OCI-LY7 (cell line): ENCODE measurements around the gene ANKRD27. TPM values are rescaled to one million over a fixed set of nuclear protein-coding genes. Genes with fewer than 3 reads are reported as not detected.

Experiments
- BruUV-seq: library from RNA; stranded (reverse); fragments of 400-500 nt; replicated peaks from 2 replicates; lab custom pipeline; 2021; lab: Mats Ljungman, UMichigan
- CTCF ChIA-PET: fragments of 300-600 bp; sonication (Branson Sonifier 250); formaldehyde crosslinking; loops from one replicate; lab custom pipeline; 2022; ENCODE audit warnings: antibody characterized with exemption; ENCODE audit not compliant: unreplicated experiment; lab: Charles Lee
- POLR2A ChIA-PET: fragments of 300-600 bp; sonication (Branson Sonifier 250); formaldehyde crosslinking; loops from one replicate; lab custom pipeline; 2022; ENCODE audit warnings: antibody characterized with exemption; lab: Charles Lee
- DNase-seq: peaks from one replicate; pipeline ENCODE4 v3.0.0-alpha.2; 2015; ENCODE audit warnings: low spot score
- H2AFZ ChIP-seq: fragments of 200-600 bp; sonication (generic), shearing (Covaris generic); 2 replicates; pipeline ENCODE4 v1.6.1; 2014; ENCODE audit warnings: mild to moderate bottlenecking, antibody characterized with exemption, low read length, moderate library complexity
- H3K27ac ChIP-seq: fragments of 200-600 bp; sonication (generic); 2 replicates; pipeline ENCODE4 v1.5.1; 2014; ENCODE audit warnings: mixed run types, low read depth, mild to moderate bottlenecking, moderate library complexity, low read length, inconsistent platforms; ENCODE audit not compliant: poor library complexity, severe bottlenecking
- H3K36me3 ChIP-seq: fragments of 200-600 bp; sonication (generic); 2 replicates; pipeline ENCODE4 v1.6.1; 2014; ENCODE audit warnings: mild to moderate bottlenecking, antibody characterized with exemption, low read length, moderate library complexity, mixed read lengths; ENCODE audit not compliant: insufficient read depth
- H3K4me1 ChIP-seq: fragments of 200-600 bp; sonication (generic); 2 replicates; pipeline ENCODE4 v1.5.1; 2014; ENCODE audit warnings: mild to moderate bottlenecking, low read length; ENCODE audit not compliant: insufficient read depth, poor library complexity, severe bottlenecking
- H3K4me2 ChIP-seq: fragments of 200-600 bp; sonication (generic); 2 replicates; pipeline ENCODE4 v1.6.1; 2014; ENCODE audit warnings: mild to moderate bottlenecking, low read length
- H3K4me3 ChIP-seq: fragments of 200-600 bp; sonication (generic); 2 replicates; pipeline ENCODE4 v1.5.1; 2014; ENCODE audit warnings: mild to moderate bottlenecking, low read depth, low read length; ENCODE audit not compliant: poor library complexity, severe bottlenecking
- H3K79me2 ChIP-seq: fragments of 200-600 bp; sonication (generic); 2 replicates; pipeline ENCODE4 v1.6.1; 2016; ENCODE audit warnings: low read depth, mild to moderate bottlenecking, low read length, moderate library complexity, mixed read lengths; ENCODE audit not compliant: insufficient read depth
- H3K9me2 ChIP-seq: fragments of 200-600 bp; sonication (generic); 2 replicates; pipeline ENCODE4 v1.6.1; 2016; ENCODE audit warnings: mild to moderate bottlenecking, low read length, mixed read lengths; ENCODE audit not compliant: insufficient read depth
- H3K9me3 ChIP-seq: fragments of 200-600 bp; sonication (generic); 2 replicates; pipeline ENCODE4 v1.6.1; 2014; ENCODE audit warnings: mild to moderate bottlenecking, mixed run types, low read length, mixed read lengths
- H4K20me1 ChIP-seq: fragments of 200-600 bp; sonication (generic); 2 replicates; pipeline ENCODE4 v1.6.1; 2014; ENCODE audit warnings: mild to moderate bottlenecking, antibody characterized with exemption, low read length, moderate library complexity, mixed read lengths; ENCODE audit not compliant: insufficient read depth
- CTCF ChIP-seq: fragments of 200-600 bp; sonication (generic); conservative IDR thresholded peaks from 2 replicates; pipeline ENCODE4 v1.5.1; 2014; ENCODE audit warnings: mild to moderate bottlenecking, antibody characterized with exemption, low read length, moderate library complexity, mixed read lengths
- EZH2phosphoT487 ChIP-seq: fragments of 200-600 bp; sonication (generic); IDR thresholded peaks from 2 replicates; pipeline ENCODE4 v1.6.1; 2018; ENCODE audit warnings: low read depth, borderline replicate concordance, mild to moderate bottlenecking, mixed run types, antibody characterized with exemption, low read length, moderate library complexity, mixed read lengths
- intact Hi-C: fragments of 100-400 bp; cut with micrococcal nuclease; formaldehyde crosslinking; loops from one replicate; pipeline ENCODE4 v1.10.0; 2022; ENCODE audit not compliant: unreplicated experiment
- total RNA-seq, 2 experiments: library from RNA; depleted of rRNA in 1 of 2; stranded (reverse); fragments of >200 nt in 1 of 2; shearing (Covaris generic) in 1 of 2; gene quantifications; 2 replicates each; pipeline ENCODE4 v1.2.3, GENCODE V29; 2014 to 2022

Gene ANKRD27
- total RNA-seq, 2 experiments from 2014 or later, result 43.0 to 58.5 TPM

DNA sequence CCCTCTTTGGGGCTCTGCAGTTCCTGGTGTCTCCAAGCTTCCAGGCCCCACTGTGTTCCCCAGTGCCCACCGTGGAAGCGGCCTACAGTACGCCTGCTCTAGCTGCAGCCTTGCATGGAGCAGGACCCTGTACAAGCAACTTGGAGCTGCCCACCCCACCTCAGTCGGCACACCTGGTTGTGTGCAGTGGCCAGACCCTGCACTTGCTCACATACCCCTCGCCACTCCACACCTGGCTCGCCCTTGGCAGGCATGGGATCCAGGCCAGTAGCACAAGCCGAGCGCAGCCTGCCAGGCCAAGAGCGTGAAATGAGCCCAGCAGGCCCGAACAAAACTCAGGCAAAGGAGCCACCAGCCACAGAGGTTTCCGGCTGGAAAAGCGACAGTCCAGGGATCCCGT is 36.4 kb downstream of the ANKRD27 start:
- H3K9me3 ChIP-seq, result no peaks in the 10 kb centered on the region
- no TSS peak for BruUV-seq
- H3K4me1 ChIP-seq, result no peaks in the 10 kb centered on the region
- intact Hi-C loops, result no loop called here
- no peaks in the 10 kb centered on the region for H4K20me1 ChIP-seq
- no peaks in the 10 kb centered on the region for H3K79me2 ChIP-seq
- ChIA-PET CTCF (no interaction called here), POLR2A (no interaction called here)
- no peak overlapping the region for H3K27ac ChIP-seq
- peaks cover 73% of the 10 kb centered on the region for H3K36me3 ChIP-seq
- DNase-seq, result no peak
- no peaks in the 10 kb centered on the region for H3K9me2 ChIP-seq
- TF ChIP-seq EZH2phosphoT487 (no peak), CTCF (no peak)
- H2AFZ ChIP-seq, result no peak overlapping the region
- H3K4me2 ChIP-seq, result no peak overlapping the region
- no peak overlapping the region for H3K4me3 ChIP-seq

- intact Hi-C loops, result no loop called here
- no peak for DNase-seq
- no peak overlapping the region for H3K27ac ChIP-seq
Measured at GRCh38 chr19:32637480-32637879, 37.5 kb downstream of the ANKRD27 start.

GRCh38 chr19:32631381-32631780 is 43.6 kb downstream of the ANKRD27 start:
- Histone ChIP-seq H3K36me3 (peaks cover 35% of the 10 kb centered on the region), H4K20me1 (no peaks in the 10 kb centered on the region), H3K27ac (no peak overlapping the region), H3K79me2 (no peaks in the 10 kb centered on the region), H3K4me3 (no peak overlapping the region), H3K4me2 (no peak overlapping the region), H3K9me2 (no peaks in the 10 kb centered on the region), H3K4me1 (no peaks in the 10 kb centered on the region), H2AFZ (no peak overlapping the region), H3K9me3 (no peaks in the 10 kb centered on the region)
- intact Hi-C loops, result no loop called here
- ChIA-PET CTCF (no interaction called here), POLR2A (no interaction called here)
- BruUV-seq, result no TSS peak
- TF ChIP-seq CTCF (no peak), EZH2phosphoT487 (no peak)
- DNase-seq, result no peak

More at GRCh38 chr19:32637480-32637879, 37.5 kb downstream of the ANKRD27 start:
- H4K20me1 ChIP-seq, result no peaks in the 10 kb centered on the region
- H3K9me2 ChIP-seq, result no peaks in the 10 kb centered on the region
- ChIA-PET CTCF (no interaction called here), POLR2A (no interaction called here)
- H3K79me2 ChIP-seq, result no peaks in the 10 kb centered on the region
- no peak overlapping the region for H3K4me3 ChIP-seq
- no peaks in the 10 kb centered on the region for H3K9me3 ChIP-seq
- H3K4me1 ChIP-seq, result no peaks in the 10 kb centered on the region
- H3K4me2 ChIP-seq, result no peak overlapping the region
- TF ChIP-seq CTCF (no peak), EZH2phosphoT487 (no peak)
- BruUV-seq, result no TSS peak
- H2AFZ ChIP-seq, result no peak overlapping the region
- peaks cover 62% of the 10 kb centered on the region for H3K36me3 ChIP-seq
